Eye (tissue), 1 donor: ENCODE data around the gene TMEM198.

Experiments
- DNase-seq: peaks from one replicate; pipeline ENCODE4 v3.0.0-alpha.2; 2015

Gene TMEM198, protein sequence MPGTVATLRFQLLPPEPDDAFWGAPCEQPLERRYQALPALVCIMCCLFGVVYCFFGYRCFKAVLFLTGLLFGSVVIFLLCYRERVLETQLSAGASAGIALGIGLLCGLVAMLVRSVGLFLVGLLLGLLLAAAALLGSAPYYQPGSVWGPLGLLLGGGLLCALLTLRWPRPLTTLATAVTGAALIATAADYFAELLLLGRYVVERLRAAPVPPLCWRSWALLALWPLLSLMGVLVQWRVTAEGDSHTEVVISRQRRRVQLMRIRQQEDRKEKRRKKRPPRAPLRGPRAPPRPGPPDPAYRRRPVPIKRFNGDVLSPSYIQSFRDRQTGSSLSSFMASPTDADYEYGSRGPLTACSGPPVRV

DNA sequence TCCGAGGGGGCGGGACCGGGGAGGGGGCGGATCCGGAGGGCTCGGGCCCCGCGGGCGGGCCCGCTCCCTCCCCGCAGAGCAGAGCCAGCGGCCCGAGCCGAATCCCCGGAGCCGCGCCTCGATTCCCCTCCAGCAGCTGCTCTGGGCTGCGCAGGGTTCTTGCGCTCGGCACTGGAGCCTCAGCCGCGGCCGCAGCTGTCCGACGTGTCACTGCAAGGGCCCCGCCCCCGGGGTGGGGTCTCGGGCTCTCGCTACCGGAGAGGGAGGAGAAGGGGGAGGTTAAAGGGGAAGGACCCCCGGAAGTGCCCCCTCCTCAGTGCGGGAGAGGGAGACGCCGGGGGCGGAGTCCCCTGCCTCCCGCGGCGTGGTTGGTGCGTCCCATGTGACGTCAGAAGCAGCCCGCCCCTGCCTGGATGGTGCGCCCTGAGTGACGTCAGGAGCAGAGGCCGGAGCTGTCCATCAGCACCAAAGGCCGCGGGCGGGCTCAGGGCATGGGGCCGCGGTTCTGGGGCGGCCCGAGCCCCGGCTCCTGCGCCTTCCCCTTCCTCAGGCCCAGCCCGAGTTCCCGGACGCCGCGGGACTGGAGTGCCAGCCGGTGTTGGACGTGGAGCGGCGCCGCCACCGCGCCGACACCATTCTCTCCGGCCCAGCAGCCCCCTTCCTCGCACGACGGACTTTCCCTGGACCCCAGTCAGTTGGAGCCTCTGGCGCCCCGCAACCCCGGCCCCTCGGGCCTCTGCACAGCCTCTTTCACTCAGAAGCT is at the start of gene TMEM198, which contains the start of gene CHPF:
Gene TMEM198 (plus strand): TSS at position 433 of the 763 bp plus-strand sequence. CDS start 700 bp downstream, outside the sequence.
Gene CHPF (minus strand): TSS at position 214 of the 763 bp plus-strand sequence. CDS start 271 bp downstream, outside the sequence.
- peak; percentile 99 for DNase-seq

DNA sequence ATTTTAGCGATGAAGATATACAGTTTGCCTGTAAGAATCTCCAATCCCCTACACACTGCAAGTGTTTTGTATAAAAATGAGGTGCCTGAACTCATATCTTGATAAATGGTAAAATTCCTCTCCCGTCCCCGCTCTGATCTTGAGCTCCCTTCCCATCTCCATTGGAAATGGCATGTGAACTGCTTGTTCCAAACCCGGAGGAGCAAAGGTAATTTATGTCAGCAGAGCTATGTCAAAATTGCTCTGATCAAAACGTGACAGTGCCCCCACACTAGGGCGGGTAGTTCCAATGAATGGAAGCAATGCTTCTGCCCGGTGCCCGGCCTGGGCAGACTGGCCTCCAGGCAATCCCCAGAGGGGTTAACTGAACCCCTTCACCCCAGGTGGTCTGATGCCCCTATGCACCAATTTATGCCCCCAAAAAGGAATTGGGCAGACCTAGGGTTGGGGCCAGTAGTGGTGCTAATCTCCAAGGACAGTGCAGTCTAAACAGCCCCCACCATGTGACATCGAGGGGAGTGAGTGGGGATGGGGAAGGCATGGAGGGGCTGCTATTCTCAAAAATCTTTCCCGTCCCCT is 48.8 kb upstream of the TMEM198 start:
- no peak for DNase-seq

DNA sequence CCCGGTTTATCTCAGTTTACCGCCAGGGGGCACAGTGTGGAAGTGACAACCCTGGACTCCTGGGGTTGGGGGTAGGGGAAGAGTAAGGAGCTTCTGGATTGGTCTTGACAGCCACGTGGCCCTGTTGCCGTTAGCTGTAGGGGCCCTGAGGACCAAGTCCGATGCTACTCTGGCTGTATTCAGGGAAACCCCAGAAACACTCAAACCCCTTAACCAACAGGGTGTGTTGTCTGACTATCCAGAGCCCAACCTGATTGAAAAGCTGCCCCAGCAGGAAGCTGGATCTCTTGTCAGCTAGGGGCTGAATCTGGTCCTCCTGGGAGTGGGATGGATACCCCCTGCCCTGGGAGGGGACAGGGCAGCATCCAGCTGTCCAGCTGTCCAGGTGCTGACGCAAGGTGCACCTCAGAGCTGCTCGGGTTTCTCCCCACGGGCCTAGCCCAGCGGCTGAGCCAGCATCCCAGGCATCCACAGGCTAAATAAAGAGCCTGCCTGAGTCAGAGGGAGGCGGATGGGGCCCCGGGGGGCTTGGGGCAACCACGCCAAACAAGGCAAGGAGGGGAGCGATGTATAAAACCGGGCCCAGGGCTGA is 48.2 kb upstream of the TMEM198 start:
- peak; percentile 85 for DNase-seq

DNA sequence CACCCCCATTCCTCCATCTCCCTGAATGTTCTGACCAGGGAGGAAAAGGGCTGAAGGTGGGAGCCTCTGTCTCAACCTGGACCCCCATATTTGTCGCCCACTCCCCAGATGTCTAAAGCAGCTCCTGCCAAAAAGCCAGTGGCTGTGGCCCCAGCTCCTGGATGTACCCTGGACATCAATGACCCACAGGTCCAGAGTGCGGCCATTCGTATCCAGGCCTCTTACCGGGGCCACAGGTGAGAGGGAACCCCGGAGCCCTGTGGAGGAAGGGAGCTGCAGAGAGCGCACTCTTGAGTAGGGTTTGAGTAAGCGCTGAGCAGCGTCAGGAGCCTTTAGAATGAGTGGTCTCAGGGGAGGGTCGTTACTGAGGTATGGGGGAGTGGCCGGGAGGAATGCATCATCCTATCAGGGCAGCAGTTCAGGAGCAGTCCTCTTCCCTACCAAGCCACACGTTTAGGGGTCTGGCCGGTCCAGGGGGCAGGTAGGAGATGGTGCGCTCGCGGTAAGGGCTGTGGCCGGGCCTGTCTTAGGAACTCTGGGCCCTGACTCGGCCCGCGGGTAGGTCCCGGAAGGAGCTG is 47.5 kb upstream of the TMEM198 start:
- peak; percentile 72 for DNase-seq

DNA sequence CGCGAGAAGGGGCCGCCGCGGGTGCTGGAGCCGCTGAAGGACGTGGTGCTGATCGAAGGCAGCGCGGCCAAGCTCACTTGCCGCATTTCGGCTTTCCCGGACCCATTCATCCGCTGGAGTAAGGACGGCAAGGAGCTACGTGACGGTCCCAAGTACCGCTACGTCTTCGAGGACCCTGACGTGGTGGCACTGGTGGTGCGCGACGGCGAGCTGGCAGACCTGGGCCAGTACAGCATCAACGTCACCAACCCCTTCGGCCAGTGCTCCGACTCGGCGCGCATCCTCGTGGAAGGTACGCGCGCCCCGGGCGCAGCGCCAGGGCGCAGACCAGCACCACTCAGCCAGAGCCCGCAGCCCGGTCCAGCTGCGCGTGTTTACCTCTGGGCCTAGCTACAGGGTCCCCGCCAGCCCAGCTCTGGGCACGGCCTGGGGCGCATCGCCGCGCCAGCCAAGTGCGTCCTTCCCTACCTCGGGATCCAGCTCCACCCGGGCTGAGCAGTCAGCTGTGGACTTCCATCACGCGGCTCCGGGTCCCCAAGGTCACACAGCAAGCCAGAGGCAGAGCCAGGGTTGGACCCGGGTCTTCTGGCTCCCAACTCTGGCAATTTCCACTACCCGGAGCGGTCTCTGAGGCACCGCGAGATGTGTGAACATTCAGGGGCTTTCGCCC is 46.9 kb upstream of the TMEM198 start:
- peak; percentile 56 for DNase-seq

DNA sequence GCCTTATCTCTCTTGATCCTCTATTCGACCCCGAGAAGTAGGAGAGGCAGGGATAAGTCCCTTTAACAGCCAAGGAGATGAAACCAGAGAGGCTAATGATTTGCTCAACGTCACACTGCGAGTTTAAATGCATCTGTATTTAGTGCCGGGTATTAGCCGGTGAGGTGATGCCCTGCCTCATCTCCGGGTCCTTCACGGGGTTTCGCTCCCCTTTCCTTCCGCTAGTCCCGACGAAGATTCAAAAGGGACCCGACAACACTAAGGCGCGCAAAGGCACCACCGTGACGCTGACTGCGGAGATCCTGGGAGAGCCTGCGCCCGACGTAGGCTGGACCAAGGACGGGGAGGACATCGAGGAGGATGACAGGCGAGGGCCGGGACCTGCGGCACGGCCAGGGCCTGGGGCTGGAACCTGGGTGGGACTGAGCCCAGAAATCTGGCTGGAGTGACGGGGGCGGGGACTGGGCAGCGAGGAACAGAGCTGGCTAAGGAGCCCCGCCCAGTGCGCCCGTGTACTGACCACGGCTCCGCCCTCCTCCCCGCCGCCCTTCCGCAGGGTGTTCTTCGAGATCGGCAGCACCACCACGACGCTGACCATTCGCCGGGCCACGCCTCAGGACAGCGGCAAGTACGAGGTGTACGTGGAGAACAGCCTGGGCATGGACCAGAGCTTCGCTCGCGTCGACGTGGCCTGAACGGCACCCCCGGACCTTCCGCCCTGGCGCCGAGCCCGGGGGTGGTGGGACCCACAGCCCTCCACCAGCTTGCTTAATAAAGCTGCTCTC is 46.1 kb upstream of the TMEM198 start:
- DNase-seq, result peak; percentile 66

DNA sequence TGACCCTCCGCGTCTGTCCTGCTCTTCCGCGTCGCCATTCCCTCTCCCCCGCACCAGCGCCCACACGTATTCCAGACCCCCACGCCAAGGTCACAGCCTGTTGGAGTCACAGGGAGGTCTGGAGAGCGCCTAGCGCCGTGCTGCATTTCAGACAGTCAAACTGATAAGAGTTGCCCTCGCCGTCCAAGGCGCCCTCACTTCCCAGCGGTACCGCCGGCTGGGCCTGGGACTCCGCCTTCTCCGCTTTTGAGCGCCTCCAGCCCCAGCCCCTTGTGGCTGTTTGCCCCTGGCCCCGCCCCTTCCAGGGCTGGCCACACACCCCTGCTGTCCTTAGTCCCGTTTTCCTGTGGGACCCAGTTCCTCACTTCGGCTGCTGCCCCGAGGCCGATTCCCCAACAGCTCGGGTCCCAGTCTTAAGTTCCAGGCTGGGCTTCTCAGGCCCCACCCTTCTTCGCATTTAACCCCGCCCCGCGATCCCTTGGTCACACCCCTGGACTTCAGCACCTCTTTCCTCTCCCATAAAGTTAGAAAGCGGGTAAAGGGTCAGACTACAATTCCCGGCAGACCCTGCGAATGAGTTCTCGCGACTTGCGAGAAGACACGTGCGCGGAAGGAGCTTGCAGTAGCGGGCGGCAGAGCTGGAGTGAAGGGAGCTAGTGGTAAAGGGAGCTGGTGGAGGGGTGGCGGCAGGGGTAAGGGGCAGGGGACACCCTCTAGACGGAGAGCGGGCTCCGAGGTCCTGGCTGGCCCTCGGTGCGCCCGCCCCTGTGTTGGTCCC is 45.4 kb upstream of the TMEM198 start, which contains the start of gene GMPPA:
Gene GMPPA (plus strand): TSS at position 612 of the 778 bp plus-strand sequence. CDS start 1,085 bp downstream, outside the sequence.
- DNase-seq, result peak; percentile 99

DNA sequence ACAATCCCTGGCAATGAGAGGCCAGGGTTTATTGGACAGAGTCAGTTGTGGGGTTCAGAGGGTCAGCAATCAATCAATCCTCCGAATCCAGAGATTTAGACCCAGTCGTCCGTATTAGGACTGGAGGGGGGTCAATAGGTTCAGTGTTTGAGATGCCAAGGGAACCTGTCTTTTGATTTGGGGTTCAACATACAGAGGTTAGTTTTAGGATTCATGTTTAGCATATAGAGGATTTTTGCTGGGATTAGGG is 44.8 kb upstream of the TMEM198 start:
- DNase-seq, result no peak

DNA sequence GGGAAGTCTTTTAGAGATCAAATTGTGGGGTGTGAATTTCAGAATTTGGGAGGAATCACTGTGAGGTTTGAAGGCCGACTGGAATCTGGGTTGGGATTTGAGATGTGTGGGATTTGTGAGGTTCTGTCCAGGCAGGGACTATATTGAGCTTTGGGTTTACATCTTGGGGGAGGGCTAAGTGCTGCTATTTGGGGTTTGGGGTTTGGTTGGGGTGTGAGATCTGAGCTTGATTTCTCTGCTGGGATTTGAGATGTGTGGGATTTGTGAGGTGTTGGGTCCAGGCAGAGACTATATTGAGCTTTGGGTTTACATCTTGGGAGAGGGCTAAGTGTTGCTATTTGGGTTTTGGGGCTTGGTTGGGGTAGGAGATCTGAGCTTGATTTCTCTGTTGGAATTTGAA is 44.3 kb upstream of the TMEM198 start:
- no peak for DNase-seq

DNA sequence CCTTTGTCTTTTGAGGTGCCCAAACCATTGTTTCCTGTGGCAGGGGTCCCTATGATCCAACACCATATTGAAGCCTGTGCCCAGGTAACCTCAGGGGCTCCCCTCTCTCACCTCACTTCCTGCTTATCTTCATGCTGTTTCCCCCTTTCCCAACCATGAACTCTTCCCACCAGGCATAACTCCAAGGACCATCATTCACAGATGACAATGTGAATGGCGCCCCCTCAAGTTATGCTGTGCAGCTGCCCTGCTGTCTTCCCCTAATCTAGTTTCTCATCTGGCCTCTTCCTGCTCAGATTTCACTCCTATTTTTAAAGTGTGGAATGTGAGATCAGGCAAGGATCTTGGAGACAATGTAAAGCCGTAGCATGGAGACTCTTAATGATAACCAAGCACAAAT is 43.7 kb upstream of the TMEM198 start:
- DNase-seq, result no peak

DNA sequence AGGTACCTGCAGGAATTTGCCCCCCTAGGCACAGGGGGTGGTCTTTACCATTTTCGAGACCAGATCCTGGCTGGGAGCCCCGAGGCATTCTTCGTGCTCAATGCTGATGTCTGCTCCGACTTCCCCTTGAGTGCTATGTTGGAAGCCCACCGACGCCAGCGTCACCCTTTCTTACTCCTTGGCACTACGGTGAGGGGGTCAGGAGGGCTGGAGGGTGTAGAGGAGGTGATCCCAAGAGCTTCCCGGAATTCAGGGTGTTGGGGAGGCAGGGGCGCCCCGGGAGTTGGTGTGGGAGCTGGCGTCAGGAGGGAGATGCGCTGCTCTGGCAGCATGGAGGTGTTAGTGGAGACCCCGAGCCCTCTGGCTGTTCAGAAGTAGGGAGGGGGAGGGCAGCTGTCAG is 42.0 kb upstream of the TMEM198 start:
- DNase-seq, result no peak

DNA sequence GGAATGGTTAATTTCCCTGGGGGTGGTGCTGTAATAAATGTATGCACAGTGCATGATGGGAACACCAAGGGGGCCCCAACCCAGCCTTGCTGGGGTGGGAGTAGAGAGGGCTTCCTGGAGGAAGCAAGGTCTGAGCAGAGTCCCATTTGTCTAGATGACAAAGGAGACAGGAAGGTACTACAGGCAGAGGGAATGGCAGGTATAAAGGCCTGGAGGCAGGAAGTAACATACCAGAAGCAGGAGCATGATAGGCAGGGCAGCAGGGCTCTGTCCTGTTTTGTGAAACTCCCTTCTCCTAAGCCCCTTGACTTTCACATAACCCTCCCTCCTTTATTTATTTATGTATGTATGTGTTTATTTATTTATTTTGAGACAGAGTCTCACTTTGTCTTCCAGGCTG is 41.2 kb upstream of the TMEM198 start:
- no peak for DNase-seq

DNA sequence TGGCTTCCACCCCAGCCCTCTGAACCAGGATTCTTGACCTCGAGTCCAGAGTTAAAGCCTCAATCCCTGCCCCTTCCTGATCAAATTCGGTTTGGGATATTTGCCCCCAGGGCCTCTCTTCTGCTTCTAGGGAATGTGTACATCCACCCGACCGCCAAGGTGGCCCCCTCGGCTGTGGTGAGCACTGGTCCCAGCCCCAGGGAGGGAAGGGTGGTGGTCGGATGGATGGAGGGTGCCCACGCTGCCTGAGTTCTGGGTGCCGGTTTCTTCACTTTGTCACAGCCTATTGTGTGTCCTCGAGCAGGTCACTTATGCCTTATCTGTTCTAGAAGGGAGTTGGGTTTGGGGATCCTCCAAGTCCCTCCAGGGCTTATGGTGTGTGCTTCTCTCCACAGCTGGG is 38.2 kb upstream of the TMEM198 start:
- no peak for DNase-seq

DNA sequence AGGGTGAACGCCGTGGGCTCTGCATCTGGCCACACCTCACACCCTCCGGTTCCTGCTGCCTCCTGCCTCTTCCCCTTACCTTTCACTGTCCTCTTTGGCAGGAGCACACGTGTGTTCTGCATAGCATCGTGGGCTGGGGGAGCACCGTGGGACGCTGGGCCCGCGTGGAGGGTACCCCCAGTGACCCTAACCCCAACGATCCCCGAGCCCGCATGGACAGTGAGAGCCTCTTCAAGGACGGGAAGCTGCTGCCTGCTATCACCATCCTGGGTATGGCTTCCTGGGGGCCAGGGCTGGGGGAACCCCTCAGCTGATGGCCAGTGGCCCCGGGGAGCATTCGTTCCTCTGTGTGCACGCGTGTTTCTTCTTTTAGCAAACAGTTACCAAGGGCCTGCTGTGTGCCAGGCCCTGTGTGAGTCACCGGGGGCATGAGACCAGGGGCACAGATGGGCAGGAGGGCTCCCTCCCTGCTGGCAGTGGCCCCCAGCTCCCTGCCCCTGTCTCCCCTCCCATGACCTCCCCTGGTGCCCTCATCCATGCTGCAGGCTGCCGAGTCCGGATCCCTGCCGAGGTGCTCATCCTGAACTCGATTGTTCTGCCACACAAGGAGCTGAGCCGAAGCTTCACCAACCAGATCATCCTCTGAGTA is 37.6 kb upstream of the TMEM198 start:
- no peak for DNase-seq

DNA sequence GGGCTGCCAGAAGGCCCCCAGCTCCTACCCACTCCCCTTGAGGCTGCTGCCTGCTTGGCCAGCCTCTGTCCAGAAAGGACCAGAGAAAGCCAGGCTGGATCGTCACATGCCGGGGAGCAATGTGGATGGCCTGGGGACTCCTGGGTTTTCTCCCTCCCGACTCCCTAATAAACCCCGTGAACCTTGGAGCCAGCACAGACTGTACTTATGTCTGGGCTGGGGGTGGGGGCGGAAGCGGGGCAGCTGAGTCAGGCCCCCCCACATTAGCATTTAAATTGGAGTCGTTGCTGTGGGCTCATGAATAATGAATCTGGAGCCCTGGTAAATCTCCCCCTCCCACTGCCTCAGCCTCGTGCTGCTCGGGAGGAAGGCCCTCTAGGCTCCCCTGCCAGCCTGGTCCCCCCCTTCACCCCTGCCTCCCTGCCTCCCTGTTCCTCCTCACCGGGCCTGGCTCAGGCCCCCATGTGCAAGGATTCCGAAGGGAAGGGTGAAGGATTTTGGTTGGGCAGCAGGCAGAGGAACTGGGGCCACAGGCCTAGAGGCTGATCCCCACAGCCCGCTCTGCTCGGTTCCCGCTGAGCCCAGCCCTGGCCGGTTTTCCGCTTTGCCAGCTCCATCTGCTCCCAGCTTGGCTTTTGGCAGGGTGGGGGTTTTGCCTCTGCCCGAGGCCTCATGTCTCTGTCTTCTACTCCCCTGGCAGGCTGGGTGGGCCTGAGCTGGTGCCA is 36.9 kb upstream of the TMEM198 start:
- DNase-seq, result peak; percentile 73

DNA sequence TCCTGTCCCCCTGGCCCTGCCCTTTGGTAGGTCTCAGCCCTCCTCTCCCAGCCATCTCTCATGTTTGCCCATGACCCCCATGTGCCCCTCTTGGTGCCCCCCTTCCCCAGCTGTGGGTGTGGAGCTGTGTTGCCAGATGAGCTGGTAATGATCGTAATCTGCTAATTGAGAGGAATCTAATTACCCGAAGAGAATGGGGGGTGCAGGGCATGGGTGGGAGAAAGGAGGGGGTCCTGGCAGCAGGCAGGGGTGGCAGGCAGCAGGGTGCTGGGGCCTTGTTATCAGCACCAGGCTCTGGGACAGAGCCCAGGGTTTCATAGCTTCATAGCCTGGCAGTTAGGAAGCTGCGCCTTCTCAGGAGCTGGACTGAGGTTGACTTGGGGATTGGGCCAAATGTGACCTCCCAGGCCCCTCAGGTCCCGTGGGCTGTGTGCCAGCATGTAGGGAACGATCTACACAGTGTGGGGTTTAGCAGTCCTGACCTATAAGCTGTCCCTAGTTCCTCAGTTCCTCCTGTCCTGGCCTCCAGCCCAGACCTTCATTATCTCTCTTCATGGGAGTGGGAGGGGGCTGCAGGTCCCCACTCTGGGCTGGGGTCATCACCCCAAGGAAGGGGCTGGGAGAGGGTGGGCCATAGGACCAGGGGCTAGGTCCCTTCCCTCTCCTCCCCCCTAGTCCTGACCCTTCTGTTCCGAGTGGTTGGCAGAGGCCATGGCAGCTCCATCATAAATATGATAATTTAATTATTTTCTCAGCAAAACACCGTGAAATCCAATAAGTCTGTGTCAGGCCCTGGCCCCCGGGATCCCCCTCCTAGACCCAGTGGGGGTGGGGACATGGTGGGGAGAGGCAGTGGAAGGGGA is 36.0 kb upstream of the TMEM198 start:
- DNase-seq, result no peak

DNA sequence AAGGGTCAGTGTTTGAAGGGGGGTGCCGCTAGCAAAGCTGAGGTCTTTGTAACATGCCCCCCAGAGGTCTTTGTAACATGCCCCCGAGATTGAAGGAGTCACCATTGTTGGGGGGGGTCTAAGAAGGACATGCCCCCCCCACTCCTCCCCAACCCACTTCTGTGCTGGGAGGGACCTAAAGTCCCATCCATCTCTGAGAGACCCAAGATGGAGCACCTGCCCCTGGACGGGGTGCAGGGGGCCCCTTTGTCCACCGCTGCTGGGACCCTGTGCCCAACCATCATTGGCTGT is 35.4 kb upstream of the TMEM198 start:
- no peak for DNase-seq

DNA sequence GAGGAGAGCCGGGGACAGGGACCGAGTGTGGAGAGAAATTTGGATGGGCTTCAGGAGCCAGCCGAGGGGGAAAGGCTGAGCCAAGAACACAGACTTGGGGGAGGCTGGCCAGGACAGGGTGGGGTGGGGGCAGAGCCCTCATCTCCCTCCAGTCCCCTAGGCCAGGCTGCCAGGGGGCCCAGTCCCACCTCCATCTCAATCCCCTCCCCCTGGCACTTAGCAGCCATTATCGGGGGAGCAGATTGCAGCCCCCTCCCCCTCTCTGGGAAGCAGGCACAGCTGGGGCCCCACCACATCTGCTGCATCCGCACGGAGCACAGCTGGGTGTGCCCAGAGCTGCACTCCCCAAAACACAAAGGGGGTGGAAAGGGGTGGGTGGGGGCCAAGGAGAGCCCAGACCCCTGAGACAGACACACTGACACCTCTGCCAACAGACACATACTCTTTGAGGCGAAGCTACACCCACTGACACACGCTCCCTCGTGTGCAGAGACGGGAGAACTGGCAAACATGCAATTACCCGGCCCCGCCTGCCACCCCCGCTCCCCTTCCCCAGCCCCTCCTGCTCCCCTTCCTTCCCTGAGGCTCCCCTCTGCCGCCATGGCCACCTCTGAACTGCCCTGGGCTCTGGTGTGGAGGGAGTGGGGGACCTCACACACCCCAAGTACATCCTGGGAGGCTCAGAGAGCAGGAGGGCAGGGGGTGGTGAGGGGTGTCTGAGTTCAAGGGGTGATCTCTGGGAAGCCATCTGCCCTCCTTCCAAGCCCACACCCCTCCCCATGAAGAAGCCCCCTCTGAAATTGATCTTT is 34.7 kb upstream of the TMEM198 start:
- DNase-seq, result peak; percentile 66
